Neural cell (in vitro differentiated cells): Measurements from ENCODE around the gene BACE1-AS.

Source experiments
- EP300 ChIP-seq: fragments of 450-650 bp; conservative IDR thresholded peaks from 2 replicates; pipeline ENCODE4 v1.6.1; 2014; ENCODE audit warnings: antibody characterized with exemption, mild to moderate bottlenecking, moderate library complexity; ENCODE audit not compliant: poor library complexity, severe bottlenecking
- MXI1 ChIP-seq: fragments of 450-650 bp; conservative IDR thresholded peaks from 2 replicates; pipeline ENCODE4 v1.6.1; 2014; ENCODE audit warnings: antibody characterized with exemption, mild to moderate bottlenecking; ENCODE audit not compliant: poor library complexity, severe bottlenecking
- POLR2AphosphoS5 ChIP-seq: IDR thresholded peaks from 2 replicates; pipeline ENCODE4 v1.6.1; 2012
- RAD21 ChIP-seq: fragments of 450-650 bp; conservative IDR thresholded peaks from 2 replicates; pipeline ENCODE4 v1.6.1; 2014; ENCODE audit warnings: antibody characterized with exemption, mild to moderate bottlenecking, moderate library complexity
- SMC3 ChIP-seq: fragments of 450-650 bp; conservative IDR thresholded peaks from 2 replicates; pipeline ENCODE4 v1.6.1; 2014; ENCODE audit warnings: antibody characterized with exemption, mild to moderate bottlenecking, moderate library complexity; ENCODE audit not compliant: poor library complexity
- TF ChIP-seq, protein P1 (sequence below): fragments of 450-650 bp; IDR thresholded peaks from 2 replicates; pipeline ENCODE4 v1.5.1; 2014; ENCODE audit warnings: antibody characterized with exemption, mild to moderate bottlenecking, moderate library complexity; ENCODE audit not compliant: poor library complexity, severe bottlenecking
- TF ChIP-seq, protein P2 (sequence below): IDR thresholded peaks from 2 replicates; pipeline ENCODE4 v1.6.1; 2012; ENCODE audit warnings: borderline replicate concordance

DNA sequence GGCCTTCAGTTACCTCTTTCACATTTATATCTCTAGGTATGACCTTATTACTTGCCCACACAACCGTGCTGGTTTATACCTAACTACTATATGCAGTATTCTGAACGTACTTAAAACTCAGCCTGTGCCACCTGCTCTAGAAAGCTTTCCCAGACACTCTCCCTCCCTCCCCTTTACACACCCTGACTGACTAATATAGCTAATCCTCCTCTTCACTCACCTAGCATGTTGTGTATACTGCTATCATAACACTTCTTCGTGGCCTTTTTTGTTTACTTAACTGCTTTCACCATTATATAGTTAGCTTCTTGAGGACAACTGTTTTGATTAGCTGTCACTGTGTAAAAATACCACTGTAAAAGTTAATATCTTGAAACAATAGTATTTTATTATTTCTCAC lies 35.2 kb upstream of the BACE1-AS start:
- TF ChIP-seq, protein P1, sequence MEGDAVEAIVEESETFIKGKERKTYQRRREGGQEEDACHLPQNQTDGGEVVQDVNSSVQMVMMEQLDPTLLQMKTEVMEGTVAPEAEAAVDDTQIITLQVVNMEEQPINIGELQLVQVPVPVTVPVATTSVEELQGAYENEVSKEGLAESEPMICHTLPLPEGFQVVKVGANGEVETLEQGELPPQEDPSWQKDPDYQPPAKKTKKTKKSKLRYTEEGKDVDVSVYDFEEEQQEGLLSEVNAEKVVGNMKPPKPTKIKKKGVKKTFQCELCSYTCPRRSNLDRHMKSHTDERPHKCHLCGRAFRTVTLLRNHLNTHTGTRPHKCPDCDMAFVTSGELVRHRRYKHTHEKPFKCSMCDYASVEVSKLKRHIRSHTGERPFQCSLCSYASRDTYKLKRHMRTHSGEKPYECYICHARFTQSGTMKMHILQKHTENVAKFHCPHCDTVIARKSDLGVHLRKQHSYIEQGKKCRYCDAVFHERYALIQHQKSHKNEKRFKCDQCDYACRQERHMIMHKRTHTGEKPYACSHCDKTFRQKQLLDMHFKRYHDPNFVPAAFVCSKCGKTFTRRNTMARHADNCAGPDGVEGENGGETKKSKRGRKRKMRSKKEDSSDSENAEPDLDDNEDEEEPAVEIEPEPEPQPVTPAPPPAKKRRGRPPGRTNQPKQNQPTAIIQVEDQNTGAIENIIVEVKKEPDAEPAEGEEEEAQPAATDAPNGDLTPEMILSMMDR = no peak
- TF ChIP-seq RAD21 = no peak
- TF ChIP-seq, protein P2, sequence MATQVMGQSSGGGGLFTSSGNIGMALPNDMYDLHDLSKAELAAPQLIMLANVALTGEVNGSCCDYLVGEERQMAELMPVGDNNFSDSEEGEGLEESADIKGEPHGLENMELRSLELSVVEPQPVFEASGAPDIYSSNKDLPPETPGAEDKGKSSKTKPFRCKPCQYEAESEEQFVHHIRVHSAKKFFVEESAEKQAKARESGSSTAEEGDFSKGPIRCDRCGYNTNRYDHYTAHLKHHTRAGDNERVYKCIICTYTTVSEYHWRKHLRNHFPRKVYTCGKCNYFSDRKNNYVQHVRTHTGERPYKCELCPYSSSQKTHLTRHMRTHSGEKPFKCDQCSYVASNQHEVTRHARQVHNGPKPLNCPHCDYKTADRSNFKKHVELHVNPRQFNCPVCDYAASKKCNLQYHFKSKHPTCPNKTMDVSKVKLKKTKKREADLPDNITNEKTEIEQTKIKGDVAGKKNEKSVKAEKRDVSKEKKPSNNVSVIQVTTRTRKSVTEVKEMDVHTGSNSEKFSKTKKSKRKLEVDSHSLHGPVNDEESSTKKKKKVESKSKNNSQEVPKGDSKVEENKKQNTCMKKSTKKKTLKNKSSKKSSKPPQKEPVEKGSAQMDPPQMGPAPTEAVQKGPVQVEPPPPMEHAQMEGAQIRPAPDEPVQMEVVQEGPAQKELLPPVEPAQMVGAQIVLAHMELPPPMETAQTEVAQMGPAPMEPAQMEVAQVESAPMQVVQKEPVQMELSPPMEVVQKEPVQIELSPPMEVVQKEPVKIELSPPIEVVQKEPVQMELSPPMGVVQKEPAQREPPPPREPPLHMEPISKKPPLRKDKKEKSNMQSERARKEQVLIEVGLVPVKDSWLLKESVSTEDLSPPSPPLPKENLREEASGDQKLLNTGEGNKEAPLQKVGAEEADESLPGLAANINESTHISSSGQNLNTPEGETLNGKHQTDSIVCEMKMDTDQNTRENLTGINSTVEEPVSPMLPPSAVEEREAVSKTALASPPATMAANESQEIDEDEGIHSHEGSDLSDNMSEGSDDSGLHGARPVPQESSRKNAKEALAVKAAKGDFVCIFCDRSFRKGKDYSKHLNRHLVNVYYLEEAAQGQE = no peak
- TF ChIP-seq MXI1 = no peak
- no peak for TF ChIP-seq POLR2AphosphoS5
- TF ChIP-seq SMC3 = no peak
- TF ChIP-seq EP300 = no peak
